Measurements from ENCODE around the gene TERB1. TPM values are rescaled to one million over a fixed set of nuclear protein-coding genes. Genes with fewer than 3 reads are reported as not detected.

Gene TERB1, protein sequence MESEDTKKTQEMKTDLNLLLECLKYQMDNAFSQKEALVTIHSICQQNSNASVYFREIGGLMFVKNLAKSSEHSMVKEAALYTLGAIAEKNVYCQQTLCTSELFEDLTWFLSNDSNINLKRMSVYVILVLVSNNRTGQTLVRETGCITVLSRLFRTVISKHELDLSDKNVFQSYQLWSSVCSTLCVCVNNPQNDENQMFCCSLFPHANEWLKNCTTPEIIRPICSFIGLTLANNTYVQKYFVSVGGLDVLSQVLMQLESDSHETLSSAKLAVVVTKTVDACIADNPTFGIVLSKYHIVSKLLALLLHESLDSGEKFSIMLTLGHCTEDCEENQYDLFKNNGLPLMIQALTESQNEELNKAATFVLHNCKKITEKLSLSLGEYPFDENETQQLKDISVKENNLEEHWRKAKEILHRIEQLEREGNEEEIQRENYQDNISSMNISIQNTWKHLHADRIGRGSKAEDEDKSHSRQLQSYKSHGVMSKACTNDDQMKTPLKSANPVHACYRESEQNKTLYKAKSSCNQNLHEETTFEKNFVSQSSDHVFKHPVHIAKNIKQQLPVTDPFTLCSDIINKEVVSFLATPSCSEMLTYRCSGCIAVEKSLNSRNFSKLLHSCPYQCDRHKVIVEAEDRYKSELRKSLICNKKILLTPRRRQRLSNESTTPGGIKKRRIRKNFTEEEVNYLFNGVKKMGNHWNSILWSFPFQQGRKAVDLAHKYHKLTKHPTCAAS
- total RNA-seq (0.07 TPM in 1 of 2 replicates, not detected in the other), polyA plus RNA-seq (not detected in 2 replicates)

DNA sequence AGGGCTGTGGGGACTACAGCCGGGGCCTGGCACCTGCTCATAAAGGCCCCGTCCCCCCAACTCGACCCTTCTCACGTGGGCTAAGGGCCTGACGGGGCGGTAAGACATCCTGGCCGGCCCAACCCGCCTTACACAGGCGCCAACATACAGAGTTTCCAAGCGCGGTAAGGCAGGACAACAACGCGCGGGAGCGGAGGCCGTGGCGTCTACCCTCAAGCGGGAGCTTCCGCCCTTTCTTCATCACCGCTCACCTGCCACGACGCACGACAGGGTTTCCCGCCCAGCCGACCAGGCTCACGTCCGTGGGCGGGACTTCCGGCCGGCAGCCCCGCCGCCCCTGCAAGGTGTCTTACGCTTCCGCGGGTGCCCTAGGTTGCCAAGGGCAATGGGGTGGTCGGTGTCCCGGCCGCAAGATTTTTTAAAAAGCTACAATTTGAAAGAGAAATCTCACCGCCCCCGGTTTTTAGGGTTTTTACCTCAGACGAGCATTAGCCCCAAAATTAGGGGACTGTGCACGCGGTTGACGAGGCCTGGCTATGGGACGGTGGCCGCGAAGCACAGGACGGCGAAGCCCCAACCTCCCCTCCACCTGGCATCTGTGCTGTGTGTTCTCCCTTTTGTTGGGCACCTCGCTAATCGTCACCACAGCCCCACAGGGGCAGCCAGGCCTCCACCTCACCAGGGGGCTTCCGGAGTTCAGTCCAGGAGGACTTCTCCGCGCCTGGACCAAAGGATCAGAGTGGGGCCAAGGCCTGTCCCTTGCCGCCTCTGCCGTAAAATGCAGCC lies at the start of gene TERB1:
Gene TERB1 (minus strand): TSS at position 265 of the 786 bp plus-strand sequence. CDS start 4,786 bp downstream, outside the sequence.
- 98% methylated on average over 55 of the region's 56 CpGs for WGBS (ENCODE audit: low lambda C conversion rate, missing lambda C conversion rate)
- no peaks in the 10 kb centered on the region for H3K36me3 ChIP-seq (replicated peaks; ENCODE audit: insufficient read depth, low read depth)
- no peak within 1 kb of the TSS for H3K4me3 ChIP-seq
- no peak within 1 kb of the TSS for H3K4me2 ChIP-seq
- no peak within 1 kb of the TSS for H3K27ac ChIP-seq
- no peaks in the 10 kb centered on the region for H3K9me2 ChIP-seq (replicated peaks; ENCODE audit: insufficient read depth)
- H4K20me1 ChIP-seq (ENCODE audit: insufficient read depth, poor library complexity, severe bottlenecking) = no peaks in the 10 kb centered on the region
- H3K79me2 ChIP-seq = no peaks in the 10 kb centered on the region
- no peaks in the 10 kb centered on the region for H3K9me3 ChIP-seq (ENCODE audit: low read depth)
- TF ChIP-seq EZH2 (IDR thresholded peaks at IDR 0.05; ENCODE audit: borderline replicate concordance) (no peak), EZH2phosphoT487 (IDR thresholded peaks at IDR 0.05; ENCODE audit: low read depth, severe bottlenecking, unreplicated experiment) (no peak)
- TF ChIP-seq, protein P1, sequence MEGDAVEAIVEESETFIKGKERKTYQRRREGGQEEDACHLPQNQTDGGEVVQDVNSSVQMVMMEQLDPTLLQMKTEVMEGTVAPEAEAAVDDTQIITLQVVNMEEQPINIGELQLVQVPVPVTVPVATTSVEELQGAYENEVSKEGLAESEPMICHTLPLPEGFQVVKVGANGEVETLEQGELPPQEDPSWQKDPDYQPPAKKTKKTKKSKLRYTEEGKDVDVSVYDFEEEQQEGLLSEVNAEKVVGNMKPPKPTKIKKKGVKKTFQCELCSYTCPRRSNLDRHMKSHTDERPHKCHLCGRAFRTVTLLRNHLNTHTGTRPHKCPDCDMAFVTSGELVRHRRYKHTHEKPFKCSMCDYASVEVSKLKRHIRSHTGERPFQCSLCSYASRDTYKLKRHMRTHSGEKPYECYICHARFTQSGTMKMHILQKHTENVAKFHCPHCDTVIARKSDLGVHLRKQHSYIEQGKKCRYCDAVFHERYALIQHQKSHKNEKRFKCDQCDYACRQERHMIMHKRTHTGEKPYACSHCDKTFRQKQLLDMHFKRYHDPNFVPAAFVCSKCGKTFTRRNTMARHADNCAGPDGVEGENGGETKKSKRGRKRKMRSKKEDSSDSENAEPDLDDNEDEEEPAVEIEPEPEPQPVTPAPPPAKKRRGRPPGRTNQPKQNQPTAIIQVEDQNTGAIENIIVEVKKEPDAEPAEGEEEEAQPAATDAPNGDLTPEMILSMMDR (IDR thresholded peaks at IDR 0.05; ENCODE audit: poor library complexity) = no peak
- DNase-seq (ENCODE audit: low spot score) = no peak
- H3K27me3 ChIP-seq = no peaks in the 10 kb centered on the region
- no peaks in the 10 kb centered on the region for H3K4me1 ChIP-seq (ENCODE audit: insufficient read depth)
- no peak within 1 kb of the TSS for H2AFZ ChIP-seq

DNA sequence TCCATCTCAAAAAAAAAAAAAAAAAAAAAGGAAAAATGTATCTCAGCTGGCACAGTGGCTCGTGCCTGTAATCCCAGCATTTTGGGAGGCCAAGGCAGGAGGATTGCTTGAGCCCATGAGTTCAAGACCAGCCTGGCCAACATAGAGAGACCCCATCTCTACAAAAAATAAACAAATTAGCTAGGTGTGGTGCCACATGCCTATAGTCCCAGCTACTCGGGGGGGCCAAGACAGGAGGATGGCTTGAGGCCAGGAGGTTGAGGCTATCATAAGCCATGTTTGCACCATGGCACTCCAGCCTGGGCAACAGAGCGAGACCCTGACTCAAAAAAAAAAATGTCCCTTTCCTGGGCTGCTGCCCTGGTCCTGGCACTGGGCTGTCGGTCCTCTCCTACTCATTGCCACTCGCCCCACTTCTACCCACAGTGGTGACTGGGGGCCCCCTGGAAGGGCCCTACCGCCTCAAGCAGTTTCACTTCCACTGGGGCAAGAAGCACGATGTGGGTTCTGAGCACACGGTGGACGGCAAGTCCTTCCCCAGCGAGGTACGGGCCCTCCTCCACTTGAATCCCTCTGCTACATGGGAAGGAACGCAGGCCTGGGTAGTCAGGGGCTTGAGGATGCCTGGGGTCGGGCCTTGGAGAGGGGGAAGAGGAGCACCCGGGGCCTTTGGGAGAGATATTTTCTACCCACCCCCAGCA lies 48.9 kb upstream of the TERB1 start:
- Histone ChIP-seq H3K36me3 (replicated peaks; ENCODE audit: insufficient read depth, low read depth) (no peaks in the 10 kb centered on the region), H2AFZ (no peak overlapping the region), H3K4me3 (no peak overlapping the region), H3K9me2 (replicated peaks; ENCODE audit: insufficient read depth) (no peaks in the 10 kb centered on the region), H3K27me3 (peaks cover 23% of the 10 kb centered on the region), H3K4me2 (no peak overlapping the region), H3K79me2 (no peaks in the 10 kb centered on the region), H4K20me1 (ENCODE audit: insufficient read depth, poor library complexity, severe bottlenecking) (no peaks in the 10 kb centered on the region), H3K27ac (no peak overlapping the region), H3K9me3 (ENCODE audit: low read depth) (no peaks in the 10 kb centered on the region), H3K4me1 (ENCODE audit: insufficient read depth) (no peaks in the 10 kb centered on the region)
- TF ChIP-seq EZH2 (IDR thresholded peaks at IDR 0.05; ENCODE audit: borderline replicate concordance) = no peak
- no peak for TF ChIP-seq EZH2phosphoT487 (IDR thresholded peaks at IDR 0.05; ENCODE audit: low read depth, severe bottlenecking, unreplicated experiment)
- TF ChIP-seq, protein P1 (IDR thresholded peaks at IDR 0.05; ENCODE audit: poor library complexity) = no peak
- no peak for DNase-seq (ENCODE audit: low spot score)
- WGBS (ENCODE audit: low lambda C conversion rate, missing lambda C conversion rate) = 92% methylated on average over 14 of the region's 14 CpGs

DNA sequence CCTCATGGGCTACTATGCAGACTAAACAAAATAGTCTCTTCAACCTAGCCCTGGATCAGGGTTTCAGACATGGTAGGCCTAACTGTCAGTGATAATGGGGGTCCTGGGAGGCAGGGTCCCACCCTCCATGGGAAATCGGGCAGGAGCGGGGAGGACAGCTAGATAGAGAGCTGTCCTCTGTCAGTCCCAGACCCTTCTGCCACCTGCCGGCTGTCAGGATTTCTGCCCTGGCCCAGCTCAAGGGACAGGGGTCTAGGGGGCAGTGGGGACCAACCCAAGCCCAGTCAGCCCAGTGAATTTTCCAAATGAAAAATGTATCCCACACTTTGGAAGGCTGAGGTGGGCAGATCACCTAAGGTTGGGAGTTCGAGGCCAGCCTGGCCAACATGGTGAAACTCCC lies 48.2 kb upstream of the TERB1 start:
- no peak for DNase-seq (ENCODE audit: low spot score)
- H3K27me3 ChIP-seq = peaks cover 30% of the 10 kb centered on the region

More for the DNA sequence above, 48.2 kb upstream of the TERB1 start:
- Histone ChIP-seq H3K36me3 (replicated peaks; ENCODE audit: insufficient read depth, low read depth) (no peaks in the 10 kb centered on the region), H3K4me2 (no peak overlapping the region), H4K20me1 (ENCODE audit: insufficient read depth, poor library complexity, severe bottlenecking) (no peaks in the 10 kb centered on the region), H3K9me3 (ENCODE audit: low read depth) (no peaks in the 10 kb centered on the region), H3K4me3 (no peak overlapping the region), H3K9me2 (replicated peaks; ENCODE audit: insufficient read depth) (no peaks in the 10 kb centered on the region), H2AFZ (no peak overlapping the region), H3K27ac (no peak overlapping the region), H3K4me1 (ENCODE audit: insufficient read depth) (peaks cover 3% of the 10 kb centered on the region), H3K79me2 (no peaks in the 10 kb centered on the region)
- no peak for TF ChIP-seq EZH2 (IDR thresholded peaks at IDR 0.05; ENCODE audit: borderline replicate concordance)
- no peak for TF ChIP-seq EZH2phosphoT487 (IDR thresholded peaks at IDR 0.05; ENCODE audit: low read depth, severe bottlenecking, unreplicated experiment)
- TF ChIP-seq, protein P1 (IDR thresholded peaks at IDR 0.05; ENCODE audit: poor library complexity) = no peak
- WGBS (ENCODE audit: low lambda C conversion rate, missing lambda C conversion rate) = 76% methylated on average over 4 of the region's 4 CpGs

Measured in hepatocyte (in vitro differentiated cells).